SK-N-SH (cell line): ENCODE results near the gene PLD1. TPM values are rescaled to one million over a fixed set of nuclear protein-coding genes. Genes with fewer than 3 reads are reported as not detected.

ENCODE experiments used
- CTCF ChIA-PET: fragments of 300-600, 350-600 bp; formaldehyde crosslinking; extraction: SDS; loops from one replicate; lab custom pipeline; 2021; lab: Yijun Ruan, JAX
- POLR2A ChIA-PET: fragments of 350-600 bp; sonication (Branson Sonifier 250); formaldehyde crosslinking; extraction: SDS; loops from one replicate; lab custom pipeline; 2020; ENCODE audit warnings: antibody characterized with exemption, inconsistent platforms; lab: Yijun Ruan, JAX
- DNase-seq: peaks from one replicate; pipeline ENCODE4 v3.0.0; 2012
- H2AFZ ChIP-seq: fragments of 200-600 bp; sonication (generic); 2 replicates; pipeline ENCODE4 v1.8.1; 2016; ENCODE audit warnings: antibody characterized with exemption, mild to moderate bottlenecking, low read depth
- H3F3A ChIP-seq: fragments of 200-600 bp; sonication (generic); replicated peaks from 2 replicates; pipeline ENCODE3; 2016; ENCODE audit warnings: antibody characterized with exemption, mild to moderate bottlenecking; ENCODE audit not compliant: insufficient read depth
- H3K27ac ChIP-seq, 2 experiments: fragments of 200-500 bp in 1 of 2; fragments of 200-600 bp in 1 of 2; sonication (Bioruptor generic) in 1 of 2; sonication (generic), shearing (Covaris generic) in 1 of 2; 2 replicates each; pipeline versions ENCODE4 v1.5.1 to v1.6.1; 2014 to 2016; ENCODE audit warnings: low read depth in 2 of 2, inconsistent platforms in 1 of 2, low read length in 1 of 2, mild to moderate bottlenecking in 1 of 2, mixed read lengths in 1 of 2
- H3K27me3 ChIP-seq: fragments of 200-600 bp; sonication (generic), shearing (Covaris generic); 2 replicates; pipeline ENCODE4 v1.6.1; 2016; ENCODE audit warnings: mixed run types; ENCODE audit not compliant: insufficient read depth
- H3K36me3 ChIP-seq, 2 experiments: fragments of 200-500 bp in 1 of 2; fragments of 200-600 bp in 1 of 2; sonication (Bioruptor generic) in 1 of 2; sonication (generic) in 1 of 2; replicated peaks in 1 of 2; 2 replicates each; pipeline versions ENCODE3 to v1.5.1; 2014 to 2016; ENCODE audit warnings: low read length in 1 of 2, mild to moderate bottlenecking in 1 of 2; ENCODE audit not compliant: insufficient read depth in 2 of 2, control insufficient read depth in 1 of 2
- H3K4me1 ChIP-seq, 2 experiments: fragments of 200-500 bp in 1 of 2; fragments of 200-600 bp in 1 of 2; sonication (Bioruptor generic) in 1 of 2; sonication (generic), shearing (Covaris generic) in 1 of 2; 2 replicates each; pipeline versions ENCODE4 v1.5.1 to v1.6.1; 2014 to 2016; ENCODE audit warnings: low read depth in 1 of 2, low read length in 1 of 2, mixed run types in 1 of 2; ENCODE audit not compliant: insufficient read depth in 2 of 2, control insufficient read depth in 1 of 2
- H3K4me2 ChIP-seq: fragments of 200-600 bp; sonication (generic), shearing (Covaris generic); 2 replicates; pipeline ENCODE4 v1.6.1; 2017; ENCODE audit warnings: mixed run types
- H3K4me3 ChIP-seq, 2 experiments: fragments of 200-500 bp in 1 of 2; fragments of 200-600 bp in 1 of 2; sonication (Bioruptor generic) in 1 of 2; sonication (generic), shearing (Covaris generic) in 1 of 2; 2 replicates each; pipeline versions ENCODE4 v1.5.1 to v1.8.1; 2014 to 2016; ENCODE audit warnings: low read depth in 2 of 2, inconsistent platforms in 1 of 2, low read length in 1 of 2, mild to moderate bottlenecking in 1 of 2, mixed read lengths in 1 of 2, moderate library complexity in 1 of 2
- H3K79me2 ChIP-seq: fragments of 200-600 bp; sonication (generic); 2 replicates; pipeline ENCODE4 v1.8.1; 2017; ENCODE audit warnings: mild to moderate bottlenecking; ENCODE audit not compliant: insufficient read depth
- H3K9ac ChIP-seq: fragments of 200-600 bp; sonication (generic); 2 replicates; pipeline ENCODE4 v1.6.1; 2017; ENCODE audit warnings: mixed run types
- H3K9me2 ChIP-seq: fragments of 200-600 bp; sonication (generic); 2 replicates; pipeline ENCODE4 v1.6.1; 2017; ENCODE audit warnings: mixed run types
- H3K9me3 ChIP-seq: fragments of 200-600 bp; sonication (generic); 2 replicates; pipeline ENCODE4 v1.6.1; 2017; ENCODE audit warnings: mixed run types, mild to moderate bottlenecking, moderate library complexity
- H4K20me1 ChIP-seq: fragments of 200-600 bp; sonication (generic); 2 replicates; pipeline ENCODE4 v1.6.1; 2017; ENCODE audit warnings: mild to moderate bottlenecking, mixed run types; ENCODE audit not compliant: insufficient read depth
- ELF1 ChIP-seq: IDR thresholded peaks from 2 replicates; pipeline ENCODE4 v1.4.0; 2012
- FOXJ3 ChIP-seq: sonication (generic); formaldehyde crosslinking; IDR thresholded peaks from 2 replicates; pipeline ENCODE4 v1.5.1; 2020; ENCODE audit warnings: mild to moderate bottlenecking, missing genetic modification reagents
- FOXM1 ChIP-seq: IDR thresholded peaks from 2 replicates; pipeline ENCODE4 v1.4.0; 2012; ENCODE audit warnings: low read depth, mild to moderate bottlenecking
- GATA2 ChIP-seq: sonication (generic); formaldehyde crosslinking; IDR thresholded peaks from 2 replicates; pipeline ENCODE4 v1.5.0; 2020; ENCODE audit warnings: mild to moderate bottlenecking, missing genetic modification reagents
- JUND ChIP-seq: IDR thresholded peaks from 2 replicates; pipeline ENCODE4 v1.4.0; 2012
- NFIC ChIP-seq: IDR thresholded peaks from 2 replicates; pipeline ENCODE4 v1.4.0; 2012; ENCODE audit warnings: borderline replicate concordance
- RXRA ChIP-seq: IDR thresholded peaks from 2 replicates; pipeline ENCODE4 v1.4.0; 2012; ENCODE audit warnings: low read depth, mild to moderate bottlenecking, borderline replicate concordance
- SMC3 ChIP-seq: IDR thresholded peaks from 2 replicates; pipeline ENCODE4 v1.6.1; 2012; ENCODE audit warnings: low read depth, low read length, improper control_type of control experiment
- TCF12 ChIP-seq: IDR thresholded peaks from 2 replicates; pipeline ENCODE4 v1.4.0; 2012
- YY1 ChIP-seq: IDR thresholded peaks from 2 replicates; pipeline ENCODE4 v1.4.0; 2012; ENCODE audit warnings: low read depth, mild to moderate bottlenecking
- WGBS: methylation state at CpG from one replicate; pipeline ENCODE4 v1.1.6; 2017; ENCODE audit warnings: low lambda C conversion rate; 5-methylcytosine and 5-hydroxymethylcytosine counted together
- polyA plus RNA-seq, 3 experiments: library from polyadenylated mRNA; depleted of rRNA; stranded (reverse); fragments of >200 nt; gene quantifications; 2 replicates each; pipeline ENCODE4 v1.2.3, GENCODE V29; 2012
- TF ChIP-seq, protein P1 (sequence below): IDR thresholded peaks from 2 replicates; pipeline ENCODE4 v1.6.1; 2012; ENCODE audit warnings: mild to moderate bottlenecking, low read depth, low read length, moderate library complexity
- TF ChIP-seq, protein P2 (sequence below): fragments of 200-600 bp; sonication (generic); IDR thresholded peaks from 2 replicates; pipeline ENCODE4 v1.6.1; 2017; ENCODE audit warnings: antibody characterized with exemption, mild to moderate bottlenecking, moderate library complexity
- TF ChIP-seq, protein P3 (sequence below): IDR thresholded peaks from 2 replicates; pipeline ENCODE4 v1.4.0; 2012; ENCODE audit warnings: low read depth, borderline replicate concordance
- TF ChIP-seq, protein P4 (sequence below): IDR thresholded peaks from 2 replicates; pipeline ENCODE4 v1.4.0; 2012; ENCODE audit warnings: low read depth, borderline replicate concordance

Gene PLD1
- polyA plus RNA-seq, 1 of the 3 experiments (the other 2 are of a cell fraction), result 6.2 TPM

DNA sequence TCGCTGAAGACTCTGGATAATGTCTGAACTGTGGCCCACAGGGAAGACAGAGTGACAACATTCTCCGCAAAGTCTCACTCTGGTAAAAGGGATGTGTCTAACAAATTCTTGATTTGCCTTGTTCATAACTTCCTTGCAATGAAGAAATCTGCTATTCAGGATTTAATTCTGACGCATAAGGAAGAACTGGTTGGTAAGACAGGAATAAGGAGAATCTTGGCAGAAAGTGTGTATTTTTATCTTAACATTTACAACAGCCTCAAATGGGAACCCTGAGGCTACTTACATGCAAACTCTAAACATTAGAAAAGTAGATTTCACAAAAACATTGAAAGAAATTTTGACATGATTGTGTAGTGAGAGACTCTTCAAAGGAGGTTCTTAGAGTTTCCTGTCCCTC is 10.8 kb upstream of the PLD1 start:
- Histone ChIP-seq H3K27ac (no peak overlapping the region), H3K9ac (no peak overlapping the region), H3K79me2 (no peaks in the 10 kb centered on the region), H3K4me3 (no peak overlapping the region), H2AFZ (no peak overlapping the region), H3K4me1 (no peaks in the 10 kb centered on the region), H3K36me3 (no peaks in the 10 kb centered on the region), H3K27me3 (no peaks in the 10 kb centered on the region), H4K20me1 (no peaks in the 10 kb centered on the region), H3K9me2 (no peaks in the 10 kb centered on the region), H3F3A (no peaks in the 10 kb centered on the region), H3K4me2 (no peak overlapping the region), H3K9me3 (no peaks in the 10 kb centered on the region; the same call in 1 of the 2 replicates)
- ChIA-PET CTCF (no interaction called here), POLR2A (no interaction called here)
- WGBS, result 92% methylated on average over 3 of the region's 3 CpGs
- no peak for DNase-seq
- TF ChIP-seq, protein P1, sequence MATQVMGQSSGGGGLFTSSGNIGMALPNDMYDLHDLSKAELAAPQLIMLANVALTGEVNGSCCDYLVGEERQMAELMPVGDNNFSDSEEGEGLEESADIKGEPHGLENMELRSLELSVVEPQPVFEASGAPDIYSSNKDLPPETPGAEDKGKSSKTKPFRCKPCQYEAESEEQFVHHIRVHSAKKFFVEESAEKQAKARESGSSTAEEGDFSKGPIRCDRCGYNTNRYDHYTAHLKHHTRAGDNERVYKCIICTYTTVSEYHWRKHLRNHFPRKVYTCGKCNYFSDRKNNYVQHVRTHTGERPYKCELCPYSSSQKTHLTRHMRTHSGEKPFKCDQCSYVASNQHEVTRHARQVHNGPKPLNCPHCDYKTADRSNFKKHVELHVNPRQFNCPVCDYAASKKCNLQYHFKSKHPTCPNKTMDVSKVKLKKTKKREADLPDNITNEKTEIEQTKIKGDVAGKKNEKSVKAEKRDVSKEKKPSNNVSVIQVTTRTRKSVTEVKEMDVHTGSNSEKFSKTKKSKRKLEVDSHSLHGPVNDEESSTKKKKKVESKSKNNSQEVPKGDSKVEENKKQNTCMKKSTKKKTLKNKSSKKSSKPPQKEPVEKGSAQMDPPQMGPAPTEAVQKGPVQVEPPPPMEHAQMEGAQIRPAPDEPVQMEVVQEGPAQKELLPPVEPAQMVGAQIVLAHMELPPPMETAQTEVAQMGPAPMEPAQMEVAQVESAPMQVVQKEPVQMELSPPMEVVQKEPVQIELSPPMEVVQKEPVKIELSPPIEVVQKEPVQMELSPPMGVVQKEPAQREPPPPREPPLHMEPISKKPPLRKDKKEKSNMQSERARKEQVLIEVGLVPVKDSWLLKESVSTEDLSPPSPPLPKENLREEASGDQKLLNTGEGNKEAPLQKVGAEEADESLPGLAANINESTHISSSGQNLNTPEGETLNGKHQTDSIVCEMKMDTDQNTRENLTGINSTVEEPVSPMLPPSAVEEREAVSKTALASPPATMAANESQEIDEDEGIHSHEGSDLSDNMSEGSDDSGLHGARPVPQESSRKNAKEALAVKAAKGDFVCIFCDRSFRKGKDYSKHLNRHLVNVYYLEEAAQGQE, result no peak
- TF ChIP-seq, protein P2, sequence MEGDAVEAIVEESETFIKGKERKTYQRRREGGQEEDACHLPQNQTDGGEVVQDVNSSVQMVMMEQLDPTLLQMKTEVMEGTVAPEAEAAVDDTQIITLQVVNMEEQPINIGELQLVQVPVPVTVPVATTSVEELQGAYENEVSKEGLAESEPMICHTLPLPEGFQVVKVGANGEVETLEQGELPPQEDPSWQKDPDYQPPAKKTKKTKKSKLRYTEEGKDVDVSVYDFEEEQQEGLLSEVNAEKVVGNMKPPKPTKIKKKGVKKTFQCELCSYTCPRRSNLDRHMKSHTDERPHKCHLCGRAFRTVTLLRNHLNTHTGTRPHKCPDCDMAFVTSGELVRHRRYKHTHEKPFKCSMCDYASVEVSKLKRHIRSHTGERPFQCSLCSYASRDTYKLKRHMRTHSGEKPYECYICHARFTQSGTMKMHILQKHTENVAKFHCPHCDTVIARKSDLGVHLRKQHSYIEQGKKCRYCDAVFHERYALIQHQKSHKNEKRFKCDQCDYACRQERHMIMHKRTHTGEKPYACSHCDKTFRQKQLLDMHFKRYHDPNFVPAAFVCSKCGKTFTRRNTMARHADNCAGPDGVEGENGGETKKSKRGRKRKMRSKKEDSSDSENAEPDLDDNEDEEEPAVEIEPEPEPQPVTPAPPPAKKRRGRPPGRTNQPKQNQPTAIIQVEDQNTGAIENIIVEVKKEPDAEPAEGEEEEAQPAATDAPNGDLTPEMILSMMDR, result no peak
- TF ChIP-seq FOXM1 (no peak), SMC3 (no peak), RXRA (no peak), NFIC (no peak), JUND (no peak), FOXJ3 (CRISPR knock-in tag) (no peak), GATA2 (CRISPR knock-in tag) (no peak), TCF12 (no peak), ELF1 (no peak), YY1 (no peak)
- TF ChIP-seq, protein P3, sequence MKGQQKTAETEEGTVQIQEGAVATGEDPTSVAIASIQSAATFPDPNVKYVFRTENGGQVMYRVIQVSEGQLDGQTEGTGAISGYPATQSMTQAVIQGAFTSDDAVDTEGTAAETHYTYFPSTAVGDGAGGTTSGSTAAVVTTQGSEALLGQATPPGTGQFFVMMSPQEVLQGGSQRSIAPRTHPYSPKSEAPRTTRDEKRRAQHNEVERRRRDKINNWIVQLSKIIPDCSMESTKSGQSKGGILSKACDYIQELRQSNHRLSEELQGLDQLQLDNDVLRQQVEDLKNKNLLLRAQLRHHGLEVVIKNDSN, result no peak
- TF ChIP-seq, protein P4, sequence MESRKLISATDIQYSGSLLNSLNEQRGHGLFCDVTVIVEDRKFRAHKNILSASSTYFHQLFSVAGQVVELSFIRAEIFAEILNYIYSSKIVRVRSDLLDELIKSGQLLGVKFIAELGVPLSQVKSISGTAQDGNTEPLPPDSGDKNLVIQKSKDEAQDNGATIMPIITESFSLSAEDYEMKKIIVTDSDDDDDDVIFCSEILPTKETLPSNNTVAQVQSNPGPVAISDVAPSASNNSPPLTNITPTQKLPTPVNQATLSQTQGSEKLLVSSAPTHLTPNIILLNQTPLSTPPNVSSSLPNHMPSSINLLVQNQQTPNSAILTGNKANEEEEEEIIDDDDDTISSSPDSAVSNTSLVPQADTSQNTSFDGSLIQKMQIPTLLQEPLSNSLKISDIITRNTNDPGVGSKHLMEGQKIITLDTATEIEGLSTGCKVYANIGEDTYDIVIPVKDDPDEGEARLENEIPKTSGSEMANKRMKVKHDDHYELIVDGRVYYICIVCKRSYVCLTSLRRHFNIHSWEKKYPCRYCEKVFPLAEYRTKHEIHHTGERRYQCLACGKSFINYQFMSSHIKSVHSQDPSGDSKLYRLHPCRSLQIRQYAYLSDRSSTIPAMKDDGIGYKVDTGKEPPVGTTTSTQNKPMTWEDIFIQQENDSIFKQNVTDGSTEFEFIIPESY, result no peak
